CD14-positive monocyte (primary cell): Measurements from ENCODE around the gene ATF6B. TPM values are rescaled to one million over a fixed set of nuclear protein-coding genes. Genes with fewer than 3 reads are reported as not detected.

Experiments used
- DNase-seq, 3 donors: peaks; one replicate each; pipeline ENCODE4 v3.0.0-alpha.2; 2011 to 2022
- H2AFZ ChIP-seq: 2 replicates; pipeline ENCODE4 v1.6.0; 2012; ENCODE audit warnings: mild to moderate bottlenecking, low read depth, low read length, inconsistent platforms; ENCODE audit not compliant: insufficient read depth, poor library complexity, severe bottlenecking
- H3K27ac ChIP-seq, 2 donors: 1 replicate in 1 of 2; 2 replicates in 1 of 2; pipeline ENCODE4 v1.5.1; 2012 to 2013; ENCODE audit warnings: low read length in 2 of 2, control low read depth in 1 of 2, inconsistent platforms in 1 of 2, low read depth in 1 of 2, mild to moderate bottlenecking in 1 of 2
- H3K27me3 ChIP-seq, 2 donors: one replicate each; pipeline versions ENCODE4 v1.6.0 to v1.6.1; 2011 to 2013; ENCODE audit warnings: low read length in 2 of 2; ENCODE audit not compliant: control insufficient read depth in 2 of 2, insufficient read depth in 2 of 2
- H3K36me3 ChIP-seq, 2 donors: replicated peaks in 1 of 2; 1 replicate in 1 of 2; 2 replicates in 1 of 2; pipeline versions ENCODE4 v1.5.1 to v1.6.1; 2012 to 2013; ENCODE audit warnings: low read length in 2 of 2, control low read depth in 1 of 2, inconsistent platforms in 1 of 2, mild to moderate bottlenecking in 1 of 2; ENCODE audit not compliant: insufficient read depth in 2 of 2, control insufficient read depth in 1 of 2
- H3K4me1 ChIP-seq, 2 donors: 1 replicate in 1 of 2; 2 replicates in 1 of 2; pipeline versions ENCODE4 v1.5.1 to v1.6.1; 2012 to 2013; ENCODE audit warnings: low read length in 2 of 2, control low read depth in 1 of 2, inconsistent platforms in 1 of 2, mild to moderate bottlenecking in 1 of 2, moderate library complexity in 1 of 2; ENCODE audit not compliant: insufficient read depth in 2 of 2, control insufficient read depth in 1 of 2
- H3K4me2 ChIP-seq: replicated peaks from 2 replicates; pipeline ENCODE3; 2012; ENCODE audit warnings: low read length, moderate library complexity, mild to moderate bottlenecking; ENCODE audit not compliant: poor library complexity, severe bottlenecking; ENCODE audit errors: extremely low read depth
- H3K4me3 ChIP-seq, 3 experiments: fragments of 200-600 bp in 1 of 3; sonication (generic) in 1 of 3; replicated peaks in 1 of 3; 1 replicate in 2 of 3; 2 replicates in 1 of 3; pipeline ENCODE4 v1.5.1; 2011 to 2013; ENCODE audit warnings: low read length in 3 of 3, mild to moderate bottlenecking in 3 of 3, control low read depth in 2 of 3, low read depth in 2 of 3, inconsistent platforms in 1 of 3, moderate library complexity in 1 of 3
- H3K79me2 ChIP-seq: 2 replicates; pipeline ENCODE4 v1.6.0; 2012; ENCODE audit warnings: mild to moderate bottlenecking, control low read depth, inconsistent platforms, low read length, moderate library complexity; ENCODE audit not compliant: insufficient read depth
- H3K9ac ChIP-seq: 2 replicates; pipeline ENCODE4 v1.6.0; 2017; ENCODE audit warnings: low read length, mild to moderate bottlenecking; ENCODE audit not compliant: insufficient read depth, poor library complexity, severe bottlenecking
- H3K9me3 ChIP-seq, 2 donors: replicated peaks in 1 of 2; 1 replicate in 1 of 2; 2 replicates in 1 of 2; pipeline versions ENCODE4 v1.5.1 to v1.6.1; 2012 to 2013; ENCODE audit warnings: low read length in 2 of 2, control low read depth in 1 of 2; ENCODE audit not compliant: control insufficient read depth in 1 of 2, insufficient read depth in 1 of 2
- H4K20me1 ChIP-seq: 2 replicates; pipeline ENCODE4 v1.6.0; 2012; ENCODE audit warnings: mild to moderate bottlenecking, low read length, control low read depth, moderate library complexity; ENCODE audit not compliant: insufficient read depth
- H3K27ac Mint-ChIP-seq, 7 donors: one replicate each; pipeline ENCODE4 v1.8.0; 2020; ENCODE audit warnings: mild to moderate bottlenecking in 7 of 7, mixed read lengths in 7 of 7, moderate library complexity in 6 of 7, inconsistent platforms in 2 of 7
- H3K27me3 Mint-ChIP-seq, 3 donors: one replicate each; pipeline ENCODE4 v1.8.0; 2021 to 2022; ENCODE audit warnings: low read depth in 3 of 3, mild to moderate bottlenecking in 3 of 3, mixed read lengths in 3 of 3, moderate library complexity in 3 of 3, inconsistent platforms in 1 of 3
- H3K36me3 Mint-ChIP-seq, 2 donors: one replicate each; pipeline ENCODE4 v1.8.0; 2020; ENCODE audit warnings: mixed read lengths in 2 of 2, inconsistent platforms in 1 of 2, mild to moderate bottlenecking in 1 of 2
- H3K4me1 Mint-ChIP-seq: one replicate; pipeline ENCODE4 v1.8.0; 2020; ENCODE audit warnings: mild to moderate bottlenecking, mixed read lengths
- H3K4me3 Mint-ChIP-seq, 2 donors: one replicate each; pipeline ENCODE4 v1.8.0; 2020; ENCODE audit warnings: mild to moderate bottlenecking in 2 of 2, mixed read lengths in 2 of 2, moderate library complexity in 1 of 2
- H3K9me3 Mint-ChIP-seq, 7 donors: one replicate each; pipeline ENCODE4 v1.8.0; 2020 to 2022; ENCODE audit warnings: mixed read lengths in 7 of 7, mild to moderate bottlenecking in 6 of 7, moderate library complexity in 6 of 7, inconsistent platforms in 2 of 7
- WGBS: methylation state at CpG from one replicate; pipeline ENCODE4 v1.1.5; 2013; ENCODE audit warnings: missing lambda C conversion rate; ENCODE audit not compliant: insufficient coverage; 5-methylcytosine and 5-hydroxymethylcytosine counted together
- intact Hi-C, 2 donors: fragments of 100-400 bp; cut with micrococcal nuclease; formaldehyde crosslinking; loops; one replicate each; pipeline versions ENCODE4 v1.15.0 to v1.15.1; 2023
- polyA plus RNA-seq, 3 donors: library from polyadenylated mRNA; depleted of rRNA in 1 of 3; unstranded in 2 of 3; stranded (reverse) in 1 of 3; fragments of 300-500 nt in 2 of 3; fragments of >200 nt in 1 of 3; fragmentation: Illumina TruSeq in 2 of 3; gene quantifications; 1 replicate in 2 of 3; 2 replicates in 1 of 3; pipeline ENCODE4 v1.2.3, GENCODE V29; 2012 to 2021
- TF ChIP-seq, protein P1 (sequence below): fragments of 200-600 bp; IDR thresholded peaks from one replicate; pipeline ENCODE4 v1.8.0; 2022; ENCODE audit warnings: antibody characterized with exemption, mild to moderate bottlenecking

ATF6B gene
- polyA plus RNA-seq, 3 donors, result 15.7 to 147 (median 17.8) TPM

DNA sequence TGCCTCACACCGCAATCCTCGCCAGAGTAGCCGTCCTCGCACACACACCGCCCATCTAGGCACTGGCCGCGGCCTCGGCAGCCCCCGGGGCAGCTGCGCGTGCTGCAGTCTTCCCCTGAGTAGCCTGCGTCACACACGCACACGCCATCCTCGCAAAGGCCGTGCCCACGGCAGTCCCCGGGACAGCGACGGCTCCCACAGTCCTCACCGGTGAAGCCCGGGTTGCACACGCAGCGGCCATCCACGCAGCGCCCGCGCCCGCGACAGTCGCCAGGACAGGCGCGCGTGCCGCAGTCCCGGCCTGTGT is 32.0 kb downstream of the ATF6B start:
- H3K9ac ChIP-seq, result no peak overlapping the region
- no peaks in the 10 kb centered on the region for H3K4me1 ChIP-seq
- WGBS, result 25% methylated on average over 36 of the region's 36 CpGs

DNA sequence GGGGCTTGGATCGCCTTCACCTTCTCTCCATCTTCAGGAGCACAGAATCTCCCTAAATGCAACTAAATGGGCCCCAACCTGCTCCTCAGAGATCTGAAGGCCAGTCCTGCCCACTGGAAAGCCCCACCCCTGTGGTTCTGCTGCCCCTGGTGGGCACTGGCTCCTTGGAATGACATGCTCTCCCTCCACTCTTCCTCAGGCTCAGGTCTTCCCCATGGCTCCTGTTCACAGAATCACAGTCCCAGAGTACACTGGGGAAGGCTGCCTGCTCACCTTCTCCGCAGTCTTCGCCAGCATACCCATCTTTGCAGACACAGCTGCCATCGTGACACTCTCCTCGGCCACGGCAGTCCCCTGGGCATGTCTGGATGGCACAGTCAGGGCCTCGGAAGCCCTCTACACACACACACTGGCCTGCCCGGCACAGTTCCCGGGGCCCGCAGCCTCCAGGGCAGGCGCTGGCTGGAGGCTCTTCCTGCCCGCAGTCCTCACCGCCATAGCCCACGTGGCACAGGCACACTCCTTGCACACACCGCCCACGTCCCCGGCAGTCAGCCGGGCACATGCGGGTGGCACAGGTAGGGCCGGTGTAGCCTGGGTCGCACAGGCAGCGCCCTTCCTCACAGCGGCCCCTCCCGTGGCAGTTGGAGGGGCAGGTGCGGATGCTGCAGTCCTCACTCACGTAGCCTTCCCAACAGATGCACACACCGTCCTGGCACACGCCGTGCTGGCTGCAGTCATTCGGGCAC is 32.5 kb downstream of the ATF6B start:
- no peak for DNase-seq
- Histone ChIP-seq H3K79me2 (no peaks in the 10 kb centered on the region), H3K9ac (no peak overlapping the region), H3K4me1 (no peaks in the 10 kb centered on the region), H3K4me2 (no peak overlapping the region), H3K4me3 (no peak overlapping the region), H3K9me3 (peaks cover 0 to 13% of the 10 kb centered on the region in 2 donors), H3K36me3 (no peaks in the 10 kb centered on the region), H2AFZ (no peak overlapping the region), H3K27me3 (peaks cover 17 to 45% of the 10 kb centered on the region in 2 donors), H4K20me1 (no peaks in the 10 kb centered on the region), H3K27ac (no peak overlapping the region)
- Mint-ChIP-seq H3K4me3 (peak overlapping the region; percentile 32 to 70), H3K4me1 (peaks cover 4% of the 10 kb centered on the region), H3K36me3 (no peaks in the 10 kb centered on the region), H3K27ac (no peak overlapping the region), H3K27me3 (peaks cover 48 to 66% (median 55%) of the 10 kb centered on the region in 3 donors), H3K9me3 (peaks cover 0 to 9% (median 0%) of the 10 kb centered on the region in 7 donors)
- intact Hi-C loops, result no loop called here
- whole genome bisulfite sequencing, result 69% methylated on average over 30 of the region's 30 CpGs
- TF ChIP-seq, protein P1, sequence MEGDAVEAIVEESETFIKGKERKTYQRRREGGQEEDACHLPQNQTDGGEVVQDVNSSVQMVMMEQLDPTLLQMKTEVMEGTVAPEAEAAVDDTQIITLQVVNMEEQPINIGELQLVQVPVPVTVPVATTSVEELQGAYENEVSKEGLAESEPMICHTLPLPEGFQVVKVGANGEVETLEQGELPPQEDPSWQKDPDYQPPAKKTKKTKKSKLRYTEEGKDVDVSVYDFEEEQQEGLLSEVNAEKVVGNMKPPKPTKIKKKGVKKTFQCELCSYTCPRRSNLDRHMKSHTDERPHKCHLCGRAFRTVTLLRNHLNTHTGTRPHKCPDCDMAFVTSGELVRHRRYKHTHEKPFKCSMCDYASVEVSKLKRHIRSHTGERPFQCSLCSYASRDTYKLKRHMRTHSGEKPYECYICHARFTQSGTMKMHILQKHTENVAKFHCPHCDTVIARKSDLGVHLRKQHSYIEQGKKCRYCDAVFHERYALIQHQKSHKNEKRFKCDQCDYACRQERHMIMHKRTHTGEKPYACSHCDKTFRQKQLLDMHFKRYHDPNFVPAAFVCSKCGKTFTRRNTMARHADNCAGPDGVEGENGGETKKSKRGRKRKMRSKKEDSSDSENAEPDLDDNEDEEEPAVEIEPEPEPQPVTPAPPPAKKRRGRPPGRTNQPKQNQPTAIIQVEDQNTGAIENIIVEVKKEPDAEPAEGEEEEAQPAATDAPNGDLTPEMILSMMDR, result no peak

More for the DNA sequence above, 32.0 kb downstream of the ATF6B start:
- H3K4me3 ChIP-seq, result no peak overlapping the region
- TF ChIP-seq, protein P1, result no peak
- no peak overlapping the region for H3K4me2 ChIP-seq
- H4K20me1 ChIP-seq, result no peaks in the 10 kb centered on the region
- H3K27me3 ChIP-seq, result peaks cover 17 to 45% of the 10 kb centered on the region in 2 donors
- Mint-ChIP-seq H3K27me3 (peaks cover 47 to 64% (median 56%) of the 10 kb centered on the region in 3 donors), H3K4me1 (peaks cover 4% of the 10 kb centered on the region), H3K4me3 (peak overlapping the region in 1 of 2 donors; percentile 7), H3K9me3 (peaks cover 0 to 9% (median 0%) of the 10 kb centered on the region in 7 donors), H3K36me3 (no peaks in the 10 kb centered on the region), H3K27ac (no peak overlapping the region)
- peaks cover 0 to 13% of the 10 kb centered on the region in 2 donors for H3K9me3 ChIP-seq
- no peak overlapping the region for H2AFZ ChIP-seq
- no peak overlapping the region for H3K27ac ChIP-seq
- no peak for DNase-seq
- H3K36me3 ChIP-seq, result no peaks in the 10 kb centered on the region
- intact Hi-C loops, result no loop called here
- no peaks in the 10 kb centered on the region for H3K79me2 ChIP-seq
